HL-60 (cell line): ENCODE measurements around the gene C1QC.
A peak's percentile ranks its signal among the peaks of the same experiment; 100 is the strongest.
"Not testable (repeated sequence)": the region's sequence is repeated elsewhere in the genome, so short reads cannot be mapped to it uniquely, and the experiment has no call there.

ENCODE experiments used
- DNase-seq, 2 experiments: peaks; one replicate each; pipeline ENCODE4 v3.0.0-alpha.2; 2010 to 2020; ENCODE audit warnings: low read depth in 1 of 2, low spot score in 1 of 2
- H3K27ac ChIP-seq: fragments of 250-450 bp; sonication (Bioruptor Pico); replicated peaks from 2 replicates; pipeline ENCODE4 v1.5.1; 2020; ENCODE audit warnings: mild to moderate bottlenecking, moderate library complexity
- H3K27me3 ChIP-seq: fragments of 250-450 bp; sonication (Bioruptor Pico); 2 replicates; pipeline ENCODE4 v1.5.1; 2021; ENCODE audit warnings: mild to moderate bottlenecking, moderate library complexity; ENCODE audit not compliant: insufficient read depth, poor library complexity, severe bottlenecking
- H3K4me3 ChIP-seq: replicated peaks from 2 replicates; pipeline ENCODE4 v1.5.1; 2011; ENCODE audit warnings: mild to moderate bottlenecking, control low read depth, low read length; ENCODE audit not compliant: insufficient read depth
- GABPA ChIP-seq: IDR thresholded peaks from 2 replicates; pipeline ENCODE4 v1.6.1; 2012; ENCODE audit warnings: low read depth
- POLR2AphosphoS5 ChIP-seq: IDR thresholded peaks from 2 replicates; pipeline ENCODE4 v1.6.1; 2012; ENCODE audit warnings: low read depth
- SPI1 ChIP-seq: IDR thresholded peaks from 2 replicates; pipeline ENCODE4 v1.6.1; 2012; ENCODE audit warnings: low read depth, mild to moderate bottlenecking, borderline replicate concordance
- TF ChIP-seq, protein P1 (sequence below): IDR thresholded peaks from 2 replicates; pipeline ENCODE4 v1.6.1; 2012; ENCODE audit warnings: low read depth; ENCODE audit not compliant: insufficient replicate concordance
- TF ChIP-seq, protein P2 (sequence below): IDR thresholded peaks from one replicate; pipeline ENCODE4 v1.5.1; 2011; ENCODE audit warnings: low read length, control low read depth, inconsistent platforms; ENCODE audit not compliant: insufficient read depth

C1QC gene

DNA sequence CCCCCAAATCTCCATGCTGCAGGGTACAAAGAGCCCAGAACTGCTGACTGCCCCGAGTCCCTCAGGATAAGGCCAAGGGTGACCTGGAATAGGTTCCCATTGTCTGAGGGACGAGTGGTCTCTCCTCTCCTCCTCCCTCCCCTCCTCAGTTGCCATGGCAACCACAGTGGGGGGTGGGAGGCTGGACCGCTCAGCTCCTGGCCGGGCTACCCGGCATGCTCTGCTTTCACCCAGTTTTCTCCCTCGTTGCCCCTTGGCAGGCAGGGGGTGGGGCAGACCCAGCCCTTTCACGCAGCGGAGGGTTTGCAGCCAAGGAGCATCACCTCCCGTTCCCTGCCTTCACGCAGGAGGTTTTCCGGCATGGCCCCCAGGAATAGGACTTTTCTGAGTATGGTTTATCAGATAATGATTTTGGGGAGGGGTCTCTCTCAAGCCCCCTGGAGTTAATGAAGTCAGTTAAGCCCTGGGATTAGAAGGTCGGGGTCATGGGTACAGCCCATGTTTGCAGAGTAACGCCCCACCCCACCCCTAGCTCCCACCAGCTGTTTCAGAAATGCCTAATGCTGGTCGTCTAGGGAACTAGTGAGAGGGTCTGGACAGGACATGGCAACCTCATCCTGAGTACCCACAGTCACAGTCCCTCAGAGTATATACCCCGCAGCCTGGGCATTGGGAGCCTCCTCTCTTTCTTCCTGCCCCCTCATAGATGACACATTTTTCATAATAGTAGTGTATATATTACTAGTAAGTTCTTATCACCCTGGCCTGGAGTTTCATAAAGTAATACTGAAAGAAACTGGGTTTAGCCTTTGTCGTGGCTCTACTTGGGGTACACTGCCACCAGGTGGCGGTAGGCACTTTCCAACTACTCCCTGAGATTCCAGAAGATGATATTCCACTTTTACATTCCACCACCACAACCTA, 30.3 kb downstream of the C1QC start:
- Histone ChIP-seq H3K27me3 (no peaks in the 10 kb centered on the region), H3K4me3 (no peak overlapping the region), H3K27ac (no peak overlapping the region)
- TF ChIP-seq, protein P1, sequence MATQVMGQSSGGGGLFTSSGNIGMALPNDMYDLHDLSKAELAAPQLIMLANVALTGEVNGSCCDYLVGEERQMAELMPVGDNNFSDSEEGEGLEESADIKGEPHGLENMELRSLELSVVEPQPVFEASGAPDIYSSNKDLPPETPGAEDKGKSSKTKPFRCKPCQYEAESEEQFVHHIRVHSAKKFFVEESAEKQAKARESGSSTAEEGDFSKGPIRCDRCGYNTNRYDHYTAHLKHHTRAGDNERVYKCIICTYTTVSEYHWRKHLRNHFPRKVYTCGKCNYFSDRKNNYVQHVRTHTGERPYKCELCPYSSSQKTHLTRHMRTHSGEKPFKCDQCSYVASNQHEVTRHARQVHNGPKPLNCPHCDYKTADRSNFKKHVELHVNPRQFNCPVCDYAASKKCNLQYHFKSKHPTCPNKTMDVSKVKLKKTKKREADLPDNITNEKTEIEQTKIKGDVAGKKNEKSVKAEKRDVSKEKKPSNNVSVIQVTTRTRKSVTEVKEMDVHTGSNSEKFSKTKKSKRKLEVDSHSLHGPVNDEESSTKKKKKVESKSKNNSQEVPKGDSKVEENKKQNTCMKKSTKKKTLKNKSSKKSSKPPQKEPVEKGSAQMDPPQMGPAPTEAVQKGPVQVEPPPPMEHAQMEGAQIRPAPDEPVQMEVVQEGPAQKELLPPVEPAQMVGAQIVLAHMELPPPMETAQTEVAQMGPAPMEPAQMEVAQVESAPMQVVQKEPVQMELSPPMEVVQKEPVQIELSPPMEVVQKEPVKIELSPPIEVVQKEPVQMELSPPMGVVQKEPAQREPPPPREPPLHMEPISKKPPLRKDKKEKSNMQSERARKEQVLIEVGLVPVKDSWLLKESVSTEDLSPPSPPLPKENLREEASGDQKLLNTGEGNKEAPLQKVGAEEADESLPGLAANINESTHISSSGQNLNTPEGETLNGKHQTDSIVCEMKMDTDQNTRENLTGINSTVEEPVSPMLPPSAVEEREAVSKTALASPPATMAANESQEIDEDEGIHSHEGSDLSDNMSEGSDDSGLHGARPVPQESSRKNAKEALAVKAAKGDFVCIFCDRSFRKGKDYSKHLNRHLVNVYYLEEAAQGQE = no peak
- TF ChIP-seq, protein P2, sequence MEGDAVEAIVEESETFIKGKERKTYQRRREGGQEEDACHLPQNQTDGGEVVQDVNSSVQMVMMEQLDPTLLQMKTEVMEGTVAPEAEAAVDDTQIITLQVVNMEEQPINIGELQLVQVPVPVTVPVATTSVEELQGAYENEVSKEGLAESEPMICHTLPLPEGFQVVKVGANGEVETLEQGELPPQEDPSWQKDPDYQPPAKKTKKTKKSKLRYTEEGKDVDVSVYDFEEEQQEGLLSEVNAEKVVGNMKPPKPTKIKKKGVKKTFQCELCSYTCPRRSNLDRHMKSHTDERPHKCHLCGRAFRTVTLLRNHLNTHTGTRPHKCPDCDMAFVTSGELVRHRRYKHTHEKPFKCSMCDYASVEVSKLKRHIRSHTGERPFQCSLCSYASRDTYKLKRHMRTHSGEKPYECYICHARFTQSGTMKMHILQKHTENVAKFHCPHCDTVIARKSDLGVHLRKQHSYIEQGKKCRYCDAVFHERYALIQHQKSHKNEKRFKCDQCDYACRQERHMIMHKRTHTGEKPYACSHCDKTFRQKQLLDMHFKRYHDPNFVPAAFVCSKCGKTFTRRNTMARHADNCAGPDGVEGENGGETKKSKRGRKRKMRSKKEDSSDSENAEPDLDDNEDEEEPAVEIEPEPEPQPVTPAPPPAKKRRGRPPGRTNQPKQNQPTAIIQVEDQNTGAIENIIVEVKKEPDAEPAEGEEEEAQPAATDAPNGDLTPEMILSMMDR = peak; percentile 58
- DNase-seq = peak in 1 of 2 experiments; percentile 15

DNA sequence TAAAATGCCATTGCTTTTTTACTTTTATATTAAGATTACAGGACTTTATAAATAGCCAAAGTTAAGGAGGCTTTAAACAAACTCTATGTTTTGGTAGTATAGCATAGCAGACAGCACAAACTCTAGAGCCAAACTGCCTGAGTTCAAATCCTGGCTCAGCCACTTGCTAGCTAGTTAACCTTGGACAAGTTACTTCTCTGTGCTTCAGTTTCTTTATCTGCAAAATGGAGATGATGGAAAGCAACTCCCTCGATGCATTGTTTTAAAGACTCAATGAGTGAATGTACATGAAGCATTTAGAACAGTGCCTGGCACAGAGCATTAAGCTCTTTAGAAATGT, 30.9 kb downstream of the C1QC start:
- TF ChIP-seq, protein P2 = no peak
- TF ChIP-seq SPI1 (no peak), POLR2AphosphoS5 (no peak), GABPA (no peak)
- TF ChIP-seq, protein P1 = no peak
- Histone ChIP-seq H3K27me3 (no peaks in the 10 kb centered on the region), H3K27ac (no peak overlapping the region), H3K4me3 (no peak overlapping the region)
- no peak for DNase-seq

DNA sequence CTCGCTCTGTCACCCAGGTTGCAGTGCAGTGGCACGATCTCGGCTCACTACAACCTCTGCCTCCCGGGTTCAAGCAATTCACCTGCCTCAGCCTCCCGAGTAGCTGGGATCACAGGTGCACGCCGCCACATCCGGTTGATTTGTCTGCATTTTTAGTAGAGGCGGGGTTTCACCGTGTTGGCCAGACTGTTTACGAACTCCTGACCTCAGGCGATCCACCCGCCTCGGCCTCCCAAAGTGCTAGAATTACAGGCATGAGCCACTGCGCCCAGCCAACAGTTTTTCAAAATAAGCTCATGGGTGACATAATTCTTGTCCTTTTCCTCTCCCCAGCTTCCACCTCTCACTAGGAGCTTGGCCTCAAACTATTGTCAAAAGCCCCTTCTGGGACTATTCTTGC, 32.7 kb downstream of the C1QC start:
- not testable (repeated sequence) for DNase-seq, H3K27me3 ChIP-seq, H3K4me3 ChIP-seq, H3K27ac ChIP-seq

DNA sequence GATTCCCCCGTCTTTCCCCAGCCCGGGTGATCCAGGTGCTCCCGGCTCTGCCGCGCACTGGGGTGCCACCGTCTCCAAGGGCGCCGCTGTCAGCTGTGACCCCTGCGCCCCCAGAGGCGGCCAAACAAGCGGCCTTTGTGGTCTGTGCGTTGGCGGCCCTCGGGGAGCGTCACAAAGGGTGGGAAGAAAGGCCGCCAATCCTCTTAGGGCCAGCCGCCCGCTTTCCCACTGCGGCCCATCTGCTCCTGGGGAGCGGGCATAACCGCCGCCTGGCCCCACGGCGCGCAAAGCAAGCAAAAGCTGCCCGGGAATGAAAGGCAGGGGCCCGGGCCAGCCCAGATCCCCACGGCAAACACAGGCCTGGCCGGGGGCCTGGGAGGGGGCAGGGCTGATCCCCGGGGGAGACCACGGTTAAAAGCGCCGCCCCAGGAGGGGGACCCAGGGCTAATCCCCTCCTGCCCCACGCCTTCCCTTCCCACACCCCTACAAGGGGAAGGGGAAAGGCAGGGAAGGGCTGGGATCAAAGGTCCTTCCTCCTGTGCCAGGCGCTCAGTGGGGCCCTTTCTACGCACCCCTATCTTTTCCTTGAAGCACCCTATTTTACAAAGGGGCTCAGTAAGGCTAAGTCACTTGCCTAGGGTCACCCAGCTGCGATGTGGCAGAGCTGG, 33.6 kb downstream of the C1QC start:
- Histone ChIP-seq H3K4me3 (no peak overlapping the region), H3K27ac (no peak overlapping the region), H3K27me3 (no peaks in the 10 kb centered on the region)
- TF ChIP-seq POLR2AphosphoS5 = no peak
- TF ChIP-seq, protein P2 = no peak
- no peak for DNase-seq
